Lower leg skin (tissue), 3 donors: ENCODE data around the gene OR11A1.

Experiments used
- POLR2A ChIP-seq, 2 donors: fragments of 450-650 bp; IDR thresholded peaks; one replicate each; pipeline ENCODE4 v1.6.1; 2016 to 2017; ENCODE audit warnings: antibody characterized with exemption in 2 of 2, mild to moderate bottlenecking in 1 of 2, moderate library complexity in 1 of 2
- TF ChIP-seq, protein P1 (sequence below), 3 donors: fragments of 450-650 bp; IDR thresholded peaks; one replicate each; pipeline ENCODE4 v1.5.1; 2016; ENCODE audit warnings: antibody characterized with exemption in 3 of 3, mild to moderate bottlenecking in 3 of 3, moderate library complexity in 2 of 3

DNA sequence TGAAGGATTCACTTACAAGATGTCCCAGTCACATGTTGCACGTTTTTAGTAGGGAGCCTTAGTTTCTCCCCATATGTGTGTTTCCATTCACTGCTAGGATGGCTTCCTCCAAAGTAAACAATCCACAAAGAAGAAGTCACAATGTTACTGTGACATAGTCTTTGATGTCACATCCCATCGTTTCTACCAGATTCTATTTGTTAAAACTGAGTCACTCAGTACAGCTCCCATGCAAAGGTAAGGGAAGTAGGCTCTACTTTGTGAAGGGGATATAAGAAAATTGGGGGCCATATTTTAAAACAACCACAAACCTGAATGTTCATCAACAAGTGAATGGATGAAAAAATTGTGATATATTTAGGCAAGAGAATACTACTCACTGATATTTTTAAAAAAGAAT lies at the start of gene OR11A1, which contains the start of gene OR2H1:
- TF ChIP-seq, protein P1, sequence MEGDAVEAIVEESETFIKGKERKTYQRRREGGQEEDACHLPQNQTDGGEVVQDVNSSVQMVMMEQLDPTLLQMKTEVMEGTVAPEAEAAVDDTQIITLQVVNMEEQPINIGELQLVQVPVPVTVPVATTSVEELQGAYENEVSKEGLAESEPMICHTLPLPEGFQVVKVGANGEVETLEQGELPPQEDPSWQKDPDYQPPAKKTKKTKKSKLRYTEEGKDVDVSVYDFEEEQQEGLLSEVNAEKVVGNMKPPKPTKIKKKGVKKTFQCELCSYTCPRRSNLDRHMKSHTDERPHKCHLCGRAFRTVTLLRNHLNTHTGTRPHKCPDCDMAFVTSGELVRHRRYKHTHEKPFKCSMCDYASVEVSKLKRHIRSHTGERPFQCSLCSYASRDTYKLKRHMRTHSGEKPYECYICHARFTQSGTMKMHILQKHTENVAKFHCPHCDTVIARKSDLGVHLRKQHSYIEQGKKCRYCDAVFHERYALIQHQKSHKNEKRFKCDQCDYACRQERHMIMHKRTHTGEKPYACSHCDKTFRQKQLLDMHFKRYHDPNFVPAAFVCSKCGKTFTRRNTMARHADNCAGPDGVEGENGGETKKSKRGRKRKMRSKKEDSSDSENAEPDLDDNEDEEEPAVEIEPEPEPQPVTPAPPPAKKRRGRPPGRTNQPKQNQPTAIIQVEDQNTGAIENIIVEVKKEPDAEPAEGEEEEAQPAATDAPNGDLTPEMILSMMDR (IDR thresholded peaks at IDR 0.05): no peak
- no peak for TF ChIP-seq POLR2A (IDR thresholded peaks at IDR 0.05)
